ENCODE results near the gene CDON. TPM values are rescaled to one million over a fixed set of nuclear protein-coding genes. Genes with fewer than 3 reads are reported as not detected.

Gene CDON
- total RNA-seq, 1 experiment from 2014 or later: 34.1 TPM

- ChIA-PET POLR2A (no interaction called here), CTCF (no interaction called here)
- H3K27ac Mint-ChIP-seq: no peak overlapping the region
- 0 out of 2 replicates have a peak, but pooled peaks cover 3% of the 10 kb centered on the region for H3K4me1 Mint-ChIP-seq
- TF ChIP-seq ATF2 (CRISPR knock-in tag; IDR thresholded peaks at IDR 0.05; ENCODE audit: borderline replicate concordance, low read depth) (no peak), PRRX2 (CRISPR knock-in tag; IDR thresholded peaks at IDR 0.05) (no peak), NFYB (CRISPR knock-in tag; conservative IDR thresholded peaks at IDR 0.05; ENCODE audit: low read depth) (no peak), IRF2 (CRISPR knock-in tag; IDR thresholded peaks at IDR 0.05; ENCODE audit: borderline replicate concordance, low read depth) (no peak), MAX (CRISPR knock-in tag; IDR thresholded peaks at IDR 0.05) (no peak), IRF1 (CRISPR knock-in tag; IDR thresholded peaks at IDR 0.05) (no peak), ZNF512 (CRISPR knock-in tag; IDR thresholded peaks at IDR 0.05; ENCODE audit: borderline replicate concordance) (no peak), ERG (CRISPR knock-in tag; IDR thresholded peaks at IDR 0.05) (no peak), NR1H2 (CRISPR knock-in tag; IDR thresholded peaks at IDR 0.05) (no peak), ZNF396 (CRISPR knock-in tag; IDR thresholded peaks at IDR 0.05; ENCODE audit: borderline replicate concordance) (no peak), ZNF138 (CRISPR knock-in tag; conservative IDR thresholded peaks at IDR 0.05) (no peak), KAT7 (CRISPR knock-in tag; IDR thresholded peaks at IDR 0.05; ENCODE audit: borderline replicate concordance) (no peak), HMGA2 (CRISPR knock-in tag; IDR thresholded peaks at IDR 0.05) (no peak), ZSCAN18 (CRISPR knock-in tag; IDR thresholded peaks at IDR 0.05) (no peak), CREB1 (CRISPR knock-in tag; IDR thresholded peaks at IDR 0.05) (no peak), USF1 (CRISPR knock-in tag; IDR thresholded peaks at IDR 0.05) (no peak), ZNF423 (CRISPR knock-in tag; IDR thresholded peaks at IDR 0.05) (no peak), STAT6 (CRISPR knock-in tag; conservative IDR thresholded peaks at IDR 0.05; ENCODE audit: low read depth) (no peak), E2F5 (CRISPR knock-in tag; IDR thresholded peaks at IDR 0.05) (no peak), CBFB (CRISPR knock-in tag; IDR thresholded peaks at IDR 0.05; ENCODE audit: low read depth) (no peak)
- no peaks in the 10 kb centered on the region for H3K27me3 Mint-ChIP-seq (ENCODE audit: low read depth)
- no peaks in the 10 kb centered on the region for H3K36me3 Mint-ChIP-seq
- ATAC-seq: no peak
- no peaks in the 10 kb centered on the region for H3K9me3 Mint-ChIP-seq
- no peak for DNase-seq (ENCODE audit: low spot score)
- H3K4me3 Mint-ChIP-seq: no peak overlapping the region
Observed at GRCh38 chr11:126090452-126090851, 27.8 kb upstream of the CDON start.
